ENCODE results near the gene ARHGEF4. TPM values are rescaled to one million over a fixed set of nuclear protein-coding genes. Genes with fewer than 3 reads are reported as not detected.

ARHGEF4 gene
- total RNA-seq, 2 donors from 2014 or later = 50.3 to 54.7 TPM

GRCh38 chr2:130892793-130893785 lies 56.4 kb downstream of the ARHGEF4 start:
- Mint-ChIP-seq H3K9me3 (no peaks in the 10 kb centered on the region), H3K27ac (no peak overlapping the region), H3K4me3 (no peak overlapping the region), H3K27me3 (ENCODE audit: insufficient read depth) (no peaks in the 10 kb centered on the region), H3K36me3 (ENCODE audit: low read depth) (no peaks in the 10 kb centered on the region), H3K4me1 (no peaks in the 10 kb centered on the region)
- Histone ChIP-seq H3K9ac (ENCODE audit: extremely low read depth, low read length, poor library complexity, severe bottlenecking) (no peak overlapping the region), H3K36me3 (ENCODE audit: control insufficient read depth, insufficient read depth, low read length) (no peaks in the 10 kb centered on the region), H3K4me3 (ENCODE audit: low read length) (no peak overlapping the region), H3K9me3 (ENCODE audit: control insufficient read depth, low read length) (peaks cover 5% of the 10 kb centered on the region), H3K27me3 (ENCODE audit: control insufficient read depth, insufficient read depth, low read length, poor library complexity, severe bottlenecking) (peaks cover 4% of the 10 kb centered on the region), H3K27ac (ENCODE audit: low read depth, low read length) (no peak overlapping the region), H3K4me1 (ENCODE audit: control insufficient read depth, insufficient read depth, low read length) (no peaks in the 10 kb centered on the region)
- TF ChIP-seq, protein P1, sequence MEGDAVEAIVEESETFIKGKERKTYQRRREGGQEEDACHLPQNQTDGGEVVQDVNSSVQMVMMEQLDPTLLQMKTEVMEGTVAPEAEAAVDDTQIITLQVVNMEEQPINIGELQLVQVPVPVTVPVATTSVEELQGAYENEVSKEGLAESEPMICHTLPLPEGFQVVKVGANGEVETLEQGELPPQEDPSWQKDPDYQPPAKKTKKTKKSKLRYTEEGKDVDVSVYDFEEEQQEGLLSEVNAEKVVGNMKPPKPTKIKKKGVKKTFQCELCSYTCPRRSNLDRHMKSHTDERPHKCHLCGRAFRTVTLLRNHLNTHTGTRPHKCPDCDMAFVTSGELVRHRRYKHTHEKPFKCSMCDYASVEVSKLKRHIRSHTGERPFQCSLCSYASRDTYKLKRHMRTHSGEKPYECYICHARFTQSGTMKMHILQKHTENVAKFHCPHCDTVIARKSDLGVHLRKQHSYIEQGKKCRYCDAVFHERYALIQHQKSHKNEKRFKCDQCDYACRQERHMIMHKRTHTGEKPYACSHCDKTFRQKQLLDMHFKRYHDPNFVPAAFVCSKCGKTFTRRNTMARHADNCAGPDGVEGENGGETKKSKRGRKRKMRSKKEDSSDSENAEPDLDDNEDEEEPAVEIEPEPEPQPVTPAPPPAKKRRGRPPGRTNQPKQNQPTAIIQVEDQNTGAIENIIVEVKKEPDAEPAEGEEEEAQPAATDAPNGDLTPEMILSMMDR (conservative IDR thresholded peaks at IDR 0.05) = no peak
- DNase-seq = no peak
- WGBS, 2 experiments (ENCODE audit: insufficient coverage in 1 of 2, insufficient read length in 1 of 2) = 96 to 98% methylated on average over 15 to 18 of the region's 18 CpGs

GRCh38 chr2:130894326-130894942 lies 57.7 kb downstream of the ARHGEF4 start:
- WGBS, 2 experiments (ENCODE audit: insufficient coverage in 1 of 2, insufficient read length in 1 of 2) = 86 to 88% methylated on average over 5 to 6 of the region's 7 CpGs
- no peak overlapping the region for H3K4me3 Mint-ChIP-seq
- no peaks in the 10 kb centered on the region for H3K36me3 Mint-ChIP-seq (ENCODE audit: low read depth)
- H3K4me1 Mint-ChIP-seq = no peaks in the 10 kb centered on the region
- H3K4me1 ChIP-seq (ENCODE audit: control insufficient read depth, insufficient read depth, low read length) = no peaks in the 10 kb centered on the region
- peaks cover 5% of the 10 kb centered on the region for H3K9me3 ChIP-seq (ENCODE audit: control insufficient read depth, low read length)
- H3K27me3 Mint-ChIP-seq (ENCODE audit: insufficient read depth) = peaks cover 9% of the 10 kb centered on the region
- no peaks in the 10 kb centered on the region for H3K9me3 Mint-ChIP-seq
- TF ChIP-seq, protein P1 (conservative IDR thresholded peaks at IDR 0.05) = no peak
- H3K27ac Mint-ChIP-seq = no peak overlapping the region
- DNase-seq = no peak
- no peak overlapping the region for H3K4me3 ChIP-seq (ENCODE audit: low read length)
- H3K9ac ChIP-seq (ENCODE audit: extremely low read depth, low read length, poor library complexity, severe bottlenecking) = no peak overlapping the region
- H3K27me3 ChIP-seq (ENCODE audit: control insufficient read depth, insufficient read depth, low read length, poor library complexity, severe bottlenecking) = peaks cover 15% of the 10 kb centered on the region
- no peaks in the 10 kb centered on the region for H3K36me3 ChIP-seq (ENCODE audit: control insufficient read depth, insufficient read depth, low read length)
- H3K27ac ChIP-seq (ENCODE audit: low read depth, low read length) = no peak overlapping the region

DNA sequence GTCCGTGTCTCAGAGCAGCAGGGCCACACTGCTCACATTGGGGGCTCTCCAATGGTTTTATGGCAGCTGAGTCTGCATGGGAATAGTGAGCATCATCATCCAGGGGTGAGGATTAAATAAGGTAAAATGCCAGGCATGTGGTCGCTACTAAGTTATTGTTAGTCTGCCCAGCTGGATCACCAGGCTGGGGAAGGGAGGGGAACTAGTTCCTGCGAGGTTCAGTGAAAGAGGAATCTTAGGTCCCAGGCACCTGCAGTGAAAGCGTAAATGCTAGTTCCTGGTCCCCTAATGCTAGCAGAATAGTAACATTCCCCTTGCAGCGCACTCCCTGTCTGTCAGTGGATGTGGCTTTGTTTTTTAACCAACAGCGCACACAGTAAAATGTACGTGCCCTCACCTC lies 60.1 kb downstream of the ARHGEF4 start:
- H3K9ac ChIP-seq (ENCODE audit: extremely low read depth, low read length, poor library complexity, severe bottlenecking) = no peak overlapping the region
- TF ChIP-seq, protein P1 (conservative IDR thresholded peaks at IDR 0.05) = no peak
- H3K9me3 Mint-ChIP-seq = no peaks in the 10 kb centered on the region
- H3K9me3 ChIP-seq (ENCODE audit: control insufficient read depth, low read length) = no peaks in the 10 kb centered on the region
- peaks cover 17% of the 10 kb centered on the region for H3K27me3 ChIP-seq (ENCODE audit: control insufficient read depth, insufficient read depth, low read length, poor library complexity, severe bottlenecking)
- H3K27ac Mint-ChIP-seq = no peak overlapping the region
- no peaks in the 10 kb centered on the region for H3K36me3 Mint-ChIP-seq (ENCODE audit: low read depth)
- peaks cover 14% of the 10 kb centered on the region for H3K27me3 Mint-ChIP-seq (ENCODE audit: insufficient read depth)
- H3K4me3 ChIP-seq (ENCODE audit: low read length) = no peak overlapping the region
- no peaks in the 10 kb centered on the region for H3K4me1 ChIP-seq (ENCODE audit: control insufficient read depth, insufficient read depth, low read length)
- no peak for DNase-seq
- peaks cover 5% of the 10 kb centered on the region for H3K4me1 Mint-ChIP-seq
- 79 to 82% methylated on average over 7 of the region's 7 CpGs for WGBS, 2 experiments (ENCODE audit: insufficient coverage in 1 of 2, insufficient read length in 1 of 2)
- no peak overlapping the region for H3K27ac ChIP-seq (ENCODE audit: low read depth, low read length)
- H3K4me3 Mint-ChIP-seq = no peak overlapping the region
- no peaks in the 10 kb centered on the region for H3K36me3 ChIP-seq (ENCODE audit: control insufficient read depth, insufficient read depth, low read length)
